Transverse colon (tissue), 3 donors: ENCODE measurements around the gene DCP1B.

Experiments used
- POLR2A ChIP-seq: fragments of 450-650 bp; IDR thresholded peaks from one replicate; pipeline ENCODE4 v1.6.1; 2016; ENCODE audit warnings: antibody characterized with exemption, mild to moderate bottlenecking, moderate library complexity
- TF ChIP-seq, protein P1 (sequence below), 5 experiments: fragments of 200-600 bp in 3 of 5; fragments of 450-650 bp in 2 of 5; sonication (generic) in 3 of 5; IDR thresholded peaks; 1 replicate in 2 of 5; 2 replicates in 3 of 5; pipeline ENCODE4 v1.5.1; 2016 to 2017; ENCODE audit warnings: antibody characterized with exemption in 5 of 5, inconsistent platforms in 3 of 5, mild to moderate bottlenecking in 2 of 5, moderate library complexity in 1 of 5

DNA sequence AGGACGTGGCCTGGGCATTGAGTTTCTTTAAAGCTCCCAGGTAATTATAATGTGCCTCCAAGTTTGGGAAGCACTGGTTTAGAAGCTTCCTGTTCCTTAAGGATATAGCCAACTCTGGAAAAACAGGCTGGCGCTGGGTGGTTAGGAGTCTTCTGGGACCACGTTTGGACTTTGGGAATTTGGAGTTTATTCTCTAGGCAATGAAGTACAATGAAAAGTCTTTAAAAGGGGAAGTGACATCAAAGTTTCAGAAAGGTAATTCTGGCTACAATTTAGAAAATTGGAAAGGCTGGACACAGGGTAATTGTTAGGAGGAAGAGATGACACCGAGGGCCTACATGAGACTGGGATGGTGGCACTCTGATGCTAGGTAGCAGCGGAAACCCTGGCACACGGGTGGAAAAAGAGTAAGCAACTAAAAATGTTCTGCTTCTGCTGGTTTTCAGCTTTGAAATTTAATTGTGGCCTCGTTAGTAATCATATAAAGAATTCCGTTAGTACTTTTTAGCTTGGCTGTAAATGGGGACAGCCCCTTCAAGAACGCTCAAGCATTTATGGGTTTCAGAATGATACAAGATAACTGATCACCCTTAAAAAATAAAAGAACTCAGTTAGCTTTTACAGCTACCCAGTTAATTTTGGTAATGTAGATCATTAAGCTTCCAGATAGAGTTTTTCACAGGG is 12.7 kb upstream of the DCP1B start:
- no peak for TF ChIP-seq POLR2A
- TF ChIP-seq, protein P1, sequence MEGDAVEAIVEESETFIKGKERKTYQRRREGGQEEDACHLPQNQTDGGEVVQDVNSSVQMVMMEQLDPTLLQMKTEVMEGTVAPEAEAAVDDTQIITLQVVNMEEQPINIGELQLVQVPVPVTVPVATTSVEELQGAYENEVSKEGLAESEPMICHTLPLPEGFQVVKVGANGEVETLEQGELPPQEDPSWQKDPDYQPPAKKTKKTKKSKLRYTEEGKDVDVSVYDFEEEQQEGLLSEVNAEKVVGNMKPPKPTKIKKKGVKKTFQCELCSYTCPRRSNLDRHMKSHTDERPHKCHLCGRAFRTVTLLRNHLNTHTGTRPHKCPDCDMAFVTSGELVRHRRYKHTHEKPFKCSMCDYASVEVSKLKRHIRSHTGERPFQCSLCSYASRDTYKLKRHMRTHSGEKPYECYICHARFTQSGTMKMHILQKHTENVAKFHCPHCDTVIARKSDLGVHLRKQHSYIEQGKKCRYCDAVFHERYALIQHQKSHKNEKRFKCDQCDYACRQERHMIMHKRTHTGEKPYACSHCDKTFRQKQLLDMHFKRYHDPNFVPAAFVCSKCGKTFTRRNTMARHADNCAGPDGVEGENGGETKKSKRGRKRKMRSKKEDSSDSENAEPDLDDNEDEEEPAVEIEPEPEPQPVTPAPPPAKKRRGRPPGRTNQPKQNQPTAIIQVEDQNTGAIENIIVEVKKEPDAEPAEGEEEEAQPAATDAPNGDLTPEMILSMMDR (IDR thresholded peaks at IDR 0.05): no peak
